Liver (tissue), 3 donors: ENCODE measurements around the gene FECH.
"Not testable (repeated sequence)": the region's sequence is repeated elsewhere in the genome, so short reads cannot be mapped to it uniquely, and the experiment has no call there.

ENCODE experiments used
- EGR1 ChIP-seq, 2 donors: IDR thresholded peaks; 2 replicates each; pipeline ENCODE4 v1.6.1; 2016 to 2018; ENCODE audit warnings: antibody characterized with exemption in 2 of 2, low read depth in 2 of 2
- GABPA ChIP-seq, 2 donors: IDR thresholded peaks in 1 of 2; conservative IDR thresholded peaks in 1 of 2; 2 replicates each; pipeline ENCODE4 v1.6.1; 2016; ENCODE audit warnings: antibody characterized with exemption in 2 of 2, mild to moderate bottlenecking in 1 of 2, moderate library complexity in 1 of 2
- HNF4G ChIP-seq: IDR thresholded peaks from 2 replicates; pipeline ENCODE4 v1.6.1; 2016; ENCODE audit warnings: antibody characterized with exemption
- JUND ChIP-seq, 2 donors: IDR thresholded peaks; 2 replicates each; pipeline ENCODE4 v1.6.1; 2016; ENCODE audit warnings: antibody characterized with exemption in 2 of 2
- RAD21 ChIP-seq, 2 donors: IDR thresholded peaks; 2 replicates each; pipeline ENCODE4 v1.6.1; 2016; ENCODE audit warnings: antibody characterized with exemption in 2 of 2, mild to moderate bottlenecking in 2 of 2
- TAF1 ChIP-seq: conservative IDR thresholded peaks from 2 replicates; pipeline ENCODE4 v1.6.1; 2016; ENCODE audit warnings: antibody characterized with exemption, mild to moderate bottlenecking
- YY1 ChIP-seq: IDR thresholded peaks from 2 replicates; pipeline ENCODE4 v1.6.1; 2016; ENCODE audit warnings: antibody characterized with exemption, mild to moderate bottlenecking
- TF ChIP-seq, protein P1 (sequence below): fragments of 150-350 bp; IDR thresholded peaks from 2 replicates; pipeline ENCODE4 v1.5.1; 2017; ENCODE audit warnings: improper control_type of control experiment, low read depth, low read length; ENCODE audit not compliant: missing input control
- TF ChIP-seq, protein P2 (sequence below): IDR thresholded peaks from 2 replicates; pipeline ENCODE4 v1.6.1; 2016; ENCODE audit warnings: antibody characterized with exemption, mild to moderate bottlenecking
- TF ChIP-seq, protein P3 (sequence below): IDR thresholded peaks from 2 replicates; pipeline ENCODE4 v1.6.1; 2016; ENCODE audit warnings: antibody characterized with exemption
- TF ChIP-seq, protein P4 (sequence below): IDR thresholded peaks from 2 replicates; pipeline ENCODE4 v1.6.1; 2016; ENCODE audit warnings: antibody characterized with exemption
- TF ChIP-seq, protein P5 (sequence below): IDR thresholded peaks from 2 replicates; pipeline ENCODE4 v1.6.1; 2016; ENCODE audit warnings: antibody characterized with exemption
- donor health status: healthy.
- donor health status: healthy.

DNA sequence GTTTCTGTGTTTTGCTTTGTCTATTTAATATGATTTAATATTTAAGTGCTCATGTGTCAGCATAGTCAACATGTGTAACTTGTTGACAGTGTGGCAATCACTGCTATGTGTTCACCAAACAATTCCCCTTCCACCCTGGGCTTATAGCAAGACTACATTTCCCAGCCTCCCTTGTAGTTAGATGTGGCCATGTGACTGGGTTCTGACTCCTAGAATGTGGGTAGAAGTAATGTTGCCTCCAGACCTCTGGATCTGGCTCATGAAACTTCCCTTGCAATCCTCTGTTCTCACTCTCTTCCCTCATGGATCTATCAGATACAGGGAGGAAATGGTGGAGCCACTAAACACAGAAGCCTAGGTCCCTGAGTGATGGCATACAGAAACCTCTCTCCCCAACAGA is 64.2 kb downstream of the FECH start:
- TF ChIP-seq, protein P1, sequence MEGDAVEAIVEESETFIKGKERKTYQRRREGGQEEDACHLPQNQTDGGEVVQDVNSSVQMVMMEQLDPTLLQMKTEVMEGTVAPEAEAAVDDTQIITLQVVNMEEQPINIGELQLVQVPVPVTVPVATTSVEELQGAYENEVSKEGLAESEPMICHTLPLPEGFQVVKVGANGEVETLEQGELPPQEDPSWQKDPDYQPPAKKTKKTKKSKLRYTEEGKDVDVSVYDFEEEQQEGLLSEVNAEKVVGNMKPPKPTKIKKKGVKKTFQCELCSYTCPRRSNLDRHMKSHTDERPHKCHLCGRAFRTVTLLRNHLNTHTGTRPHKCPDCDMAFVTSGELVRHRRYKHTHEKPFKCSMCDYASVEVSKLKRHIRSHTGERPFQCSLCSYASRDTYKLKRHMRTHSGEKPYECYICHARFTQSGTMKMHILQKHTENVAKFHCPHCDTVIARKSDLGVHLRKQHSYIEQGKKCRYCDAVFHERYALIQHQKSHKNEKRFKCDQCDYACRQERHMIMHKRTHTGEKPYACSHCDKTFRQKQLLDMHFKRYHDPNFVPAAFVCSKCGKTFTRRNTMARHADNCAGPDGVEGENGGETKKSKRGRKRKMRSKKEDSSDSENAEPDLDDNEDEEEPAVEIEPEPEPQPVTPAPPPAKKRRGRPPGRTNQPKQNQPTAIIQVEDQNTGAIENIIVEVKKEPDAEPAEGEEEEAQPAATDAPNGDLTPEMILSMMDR, result not testable (repeated sequence)
- TF ChIP-seq, protein P2, sequence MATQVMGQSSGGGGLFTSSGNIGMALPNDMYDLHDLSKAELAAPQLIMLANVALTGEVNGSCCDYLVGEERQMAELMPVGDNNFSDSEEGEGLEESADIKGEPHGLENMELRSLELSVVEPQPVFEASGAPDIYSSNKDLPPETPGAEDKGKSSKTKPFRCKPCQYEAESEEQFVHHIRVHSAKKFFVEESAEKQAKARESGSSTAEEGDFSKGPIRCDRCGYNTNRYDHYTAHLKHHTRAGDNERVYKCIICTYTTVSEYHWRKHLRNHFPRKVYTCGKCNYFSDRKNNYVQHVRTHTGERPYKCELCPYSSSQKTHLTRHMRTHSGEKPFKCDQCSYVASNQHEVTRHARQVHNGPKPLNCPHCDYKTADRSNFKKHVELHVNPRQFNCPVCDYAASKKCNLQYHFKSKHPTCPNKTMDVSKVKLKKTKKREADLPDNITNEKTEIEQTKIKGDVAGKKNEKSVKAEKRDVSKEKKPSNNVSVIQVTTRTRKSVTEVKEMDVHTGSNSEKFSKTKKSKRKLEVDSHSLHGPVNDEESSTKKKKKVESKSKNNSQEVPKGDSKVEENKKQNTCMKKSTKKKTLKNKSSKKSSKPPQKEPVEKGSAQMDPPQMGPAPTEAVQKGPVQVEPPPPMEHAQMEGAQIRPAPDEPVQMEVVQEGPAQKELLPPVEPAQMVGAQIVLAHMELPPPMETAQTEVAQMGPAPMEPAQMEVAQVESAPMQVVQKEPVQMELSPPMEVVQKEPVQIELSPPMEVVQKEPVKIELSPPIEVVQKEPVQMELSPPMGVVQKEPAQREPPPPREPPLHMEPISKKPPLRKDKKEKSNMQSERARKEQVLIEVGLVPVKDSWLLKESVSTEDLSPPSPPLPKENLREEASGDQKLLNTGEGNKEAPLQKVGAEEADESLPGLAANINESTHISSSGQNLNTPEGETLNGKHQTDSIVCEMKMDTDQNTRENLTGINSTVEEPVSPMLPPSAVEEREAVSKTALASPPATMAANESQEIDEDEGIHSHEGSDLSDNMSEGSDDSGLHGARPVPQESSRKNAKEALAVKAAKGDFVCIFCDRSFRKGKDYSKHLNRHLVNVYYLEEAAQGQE, result not testable (repeated sequence)
- not testable (repeated sequence) for TF ChIP-seq HNF4G; RAD21 (IDR thresholded peaks at IDR 0.05); TAF1; YY1; GABPA (IDR thresholded peaks at IDR 0.05 in 1 of 2, conservative IDR thresholded peaks at IDR 0.05 in 1 of 2); JUND (IDR thresholded peaks at IDR 0.05); EGR1 (IDR thresholded peaks at IDR 0.05; ENCODE audit: low read depth in 2 of 2)
- TF ChIP-seq, protein P3, sequence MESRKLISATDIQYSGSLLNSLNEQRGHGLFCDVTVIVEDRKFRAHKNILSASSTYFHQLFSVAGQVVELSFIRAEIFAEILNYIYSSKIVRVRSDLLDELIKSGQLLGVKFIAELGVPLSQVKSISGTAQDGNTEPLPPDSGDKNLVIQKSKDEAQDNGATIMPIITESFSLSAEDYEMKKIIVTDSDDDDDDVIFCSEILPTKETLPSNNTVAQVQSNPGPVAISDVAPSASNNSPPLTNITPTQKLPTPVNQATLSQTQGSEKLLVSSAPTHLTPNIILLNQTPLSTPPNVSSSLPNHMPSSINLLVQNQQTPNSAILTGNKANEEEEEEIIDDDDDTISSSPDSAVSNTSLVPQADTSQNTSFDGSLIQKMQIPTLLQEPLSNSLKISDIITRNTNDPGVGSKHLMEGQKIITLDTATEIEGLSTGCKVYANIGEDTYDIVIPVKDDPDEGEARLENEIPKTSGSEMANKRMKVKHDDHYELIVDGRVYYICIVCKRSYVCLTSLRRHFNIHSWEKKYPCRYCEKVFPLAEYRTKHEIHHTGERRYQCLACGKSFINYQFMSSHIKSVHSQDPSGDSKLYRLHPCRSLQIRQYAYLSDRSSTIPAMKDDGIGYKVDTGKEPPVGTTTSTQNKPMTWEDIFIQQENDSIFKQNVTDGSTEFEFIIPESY, result not testable (repeated sequence)
- TF ChIP-seq, protein P4, sequence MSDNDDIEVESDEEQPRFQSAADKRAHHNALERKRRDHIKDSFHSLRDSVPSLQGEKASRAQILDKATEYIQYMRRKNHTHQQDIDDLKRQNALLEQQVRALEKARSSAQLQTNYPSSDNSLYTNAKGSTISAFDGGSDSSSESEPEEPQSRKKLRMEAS, result not testable (repeated sequence)
- TF ChIP-seq, protein P5, sequence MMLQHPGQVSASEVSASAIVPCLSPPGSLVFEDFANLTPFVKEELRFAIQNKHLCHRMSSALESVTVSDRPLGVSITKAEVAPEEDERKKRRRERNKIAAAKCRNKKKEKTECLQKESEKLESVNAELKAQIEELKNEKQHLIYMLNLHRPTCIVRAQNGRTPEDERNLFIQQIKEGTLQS, result not testable (repeated sequence)
